Umbilical cord (tissue), 2 donors: ENCODE measurements around the gene ARG2. TPM values are rescaled to one million over a fixed set of nuclear protein-coding genes. Genes with fewer than 3 reads are reported as not detected.
A peak's percentile ranks its signal among the peaks of the same experiment; 100 is the strongest.

ENCODE experiments used
- DNase-seq: peaks from one replicate; pipeline ENCODE4 v3.0.0-alpha.2; 2015; ENCODE audit warnings: low spot score
- total RNA-seq: library from RNA; depleted of rRNA; stranded (reverse); fragments of >200 nt; gene quantifications from one replicate; pipeline ENCODE4 v1.2.3, GENCODE V29; 2014; ENCODE audit warnings: low replicate concordance; ENCODE audit not compliant: insufficient read depth

ARG2 gene
- total RNA-seq, 1 donor from 2014 or later, result 5.5 TPM

DNA sequence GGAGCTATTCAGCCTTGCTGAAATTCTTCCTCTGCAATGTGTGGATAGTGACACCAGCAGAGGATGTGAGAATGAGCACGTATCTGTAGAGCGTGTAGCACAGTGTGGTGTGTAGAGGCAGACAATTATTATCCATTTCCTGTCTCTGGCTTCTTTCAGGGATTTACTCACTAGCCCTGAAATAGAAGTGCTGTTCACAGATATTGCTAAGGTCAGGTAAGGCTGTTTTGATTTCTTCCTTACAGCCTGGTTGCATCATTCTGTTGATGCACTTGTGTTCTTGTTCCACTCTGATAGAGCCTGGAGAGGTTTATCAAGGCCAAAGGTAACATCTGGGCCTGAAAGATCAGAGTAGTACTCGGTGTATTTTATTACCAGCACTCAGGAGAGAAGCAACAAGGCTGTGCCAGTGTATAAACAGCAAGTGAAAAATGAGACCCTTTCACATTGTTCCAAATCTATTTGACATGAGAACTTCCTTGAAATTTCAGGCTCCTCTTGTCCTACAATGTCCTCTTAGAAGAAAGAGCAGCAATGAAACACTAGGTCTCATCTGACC, 16.7 kb downstream of the ARG2 start:
- peak; percentile 3 for DNase-seq

DNA sequence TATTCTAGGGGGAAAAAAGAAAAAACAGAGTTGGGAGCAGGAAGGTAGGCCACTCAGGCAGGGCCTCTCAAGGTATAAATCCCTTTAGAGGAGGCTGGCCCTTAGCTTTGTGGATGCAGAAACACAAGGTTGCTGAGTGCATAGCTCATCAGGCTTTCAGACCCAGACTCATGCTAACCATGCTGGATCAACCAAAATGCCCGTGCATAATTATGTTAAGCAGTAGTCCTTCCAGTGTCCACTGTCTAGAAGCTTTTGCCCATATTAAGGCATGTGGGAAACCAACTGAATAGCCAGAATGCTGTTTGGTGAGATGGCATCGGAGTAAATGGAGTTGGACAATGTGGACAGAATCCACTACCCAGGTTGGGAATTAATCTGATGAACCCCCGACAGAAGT, 18.9 kb downstream of the ARG2 start:
- DNase-seq, result no peak

DNA sequence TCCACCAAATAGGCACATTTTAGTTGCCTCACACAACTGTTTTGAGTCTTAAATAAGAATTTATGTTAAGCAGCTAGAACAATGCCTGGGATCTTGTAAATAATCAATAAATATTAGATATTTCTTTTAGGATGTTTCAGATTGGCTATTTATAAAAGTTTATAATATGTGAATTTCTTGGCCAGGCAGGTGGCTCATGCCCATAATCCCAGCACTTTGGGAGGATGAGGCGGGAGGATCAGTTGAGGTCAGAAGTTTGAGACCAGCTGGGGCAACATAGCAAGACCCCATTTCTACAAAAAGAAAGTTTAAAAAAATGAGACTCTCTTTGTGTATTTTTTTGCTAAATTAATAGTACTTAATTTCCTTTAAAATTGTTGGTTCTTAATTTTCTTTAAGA, 21.8 kb downstream of the ARG2 start:
- no peak for DNase-seq

DNA sequence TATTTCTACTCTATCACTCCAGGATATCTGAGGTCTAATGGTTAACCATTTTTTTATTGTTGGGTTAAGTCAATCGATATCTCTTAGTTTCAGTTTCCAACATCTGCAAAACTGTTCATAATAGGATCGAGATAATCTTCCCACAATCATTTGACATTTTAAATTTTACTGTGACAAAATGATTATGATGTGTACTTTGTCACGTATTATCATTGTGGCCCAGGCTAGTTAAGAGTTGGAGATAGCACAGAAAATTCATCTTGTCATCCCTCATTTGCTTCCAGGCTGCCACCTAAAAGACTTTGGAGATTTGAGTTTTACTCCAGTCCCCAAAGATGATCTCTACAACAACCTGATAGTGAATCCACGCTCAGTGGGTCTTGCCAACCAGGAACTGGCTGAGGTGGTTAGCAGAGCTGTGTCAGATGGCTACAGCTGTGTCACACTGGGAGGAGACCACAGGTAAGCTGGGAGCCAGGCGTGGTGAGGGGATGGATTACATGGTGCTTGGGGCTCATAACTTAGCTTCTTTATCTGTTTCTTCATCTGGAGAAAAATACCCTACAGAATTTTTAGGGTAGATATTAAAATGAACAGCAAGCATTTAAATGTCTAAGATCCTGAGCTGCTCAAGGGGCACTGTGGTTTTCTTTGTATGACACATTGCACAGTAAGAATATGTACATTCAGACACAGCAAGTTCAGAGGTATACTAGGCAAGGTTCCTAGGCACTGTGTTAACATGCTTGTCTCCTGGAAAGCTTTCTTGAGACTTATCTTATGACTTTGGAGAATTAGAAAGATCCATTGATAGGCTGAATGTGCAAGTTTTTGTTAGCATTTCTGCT, 22.4 kb downstream of the ARG2 start:
- DNase-seq, result no peak

DNA sequence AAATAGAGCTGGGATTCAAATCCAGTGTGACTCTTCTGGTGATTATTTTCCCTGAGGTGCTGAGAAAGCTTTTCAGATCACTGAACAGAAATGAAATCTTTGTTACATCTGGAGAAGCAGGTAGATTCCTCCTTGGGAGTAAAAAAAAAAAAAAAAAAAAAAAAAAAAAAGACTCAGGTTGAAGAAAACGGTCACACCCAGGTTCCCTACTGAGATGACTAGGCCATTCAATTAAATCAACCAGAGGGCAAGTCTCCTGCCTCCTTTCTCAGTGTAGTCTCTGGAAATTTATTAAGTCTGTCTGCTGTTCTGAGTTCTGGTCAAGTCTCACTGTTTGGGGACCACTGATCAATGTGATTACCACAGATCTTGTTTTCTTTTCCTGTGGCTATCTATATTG, 24.0 kb downstream of the ARG2 start:
- DNase-seq, result no peak

DNA sequence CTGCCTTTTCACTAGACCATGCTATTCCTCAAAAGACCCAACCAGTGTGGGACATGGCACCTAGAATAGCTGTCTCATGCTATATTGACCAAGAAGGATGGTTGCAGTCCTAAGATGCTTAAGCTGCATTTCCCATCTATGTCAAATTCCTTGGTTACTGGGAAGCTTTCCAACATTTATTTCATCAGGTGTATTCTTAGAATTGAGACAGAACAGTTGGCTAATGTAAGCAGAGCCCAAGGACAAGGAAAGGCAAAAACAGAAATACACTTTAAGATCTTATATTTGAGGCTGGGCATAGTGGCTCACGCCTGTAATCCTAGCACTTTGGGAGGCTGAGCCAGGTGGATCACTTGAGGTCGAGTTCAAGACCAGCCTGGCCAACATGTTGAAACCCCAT, 24.7 kb downstream of the ARG2 start:
- peak; percentile 5 for DNase-seq

DNA sequence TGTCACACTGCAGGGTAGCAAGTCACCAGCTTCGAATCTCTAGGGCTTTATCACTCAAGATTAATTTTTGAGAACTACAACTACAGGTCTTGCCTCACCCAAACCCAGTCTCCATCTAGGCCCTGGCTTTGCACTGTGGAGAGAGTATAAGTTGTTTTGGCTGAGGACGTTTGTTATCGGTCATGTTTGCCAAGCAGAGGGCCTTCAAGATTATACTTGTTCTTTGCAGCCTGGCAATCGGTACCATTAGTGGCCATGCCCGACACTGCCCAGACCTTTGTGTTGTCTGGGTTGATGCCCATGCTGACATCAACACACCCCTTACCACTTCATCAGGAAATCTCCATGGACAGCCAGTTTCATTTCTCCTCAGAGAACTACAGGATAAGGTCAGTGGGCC, 25.7 kb downstream of the ARG2 start:
- no peak for DNase-seq

DNA sequence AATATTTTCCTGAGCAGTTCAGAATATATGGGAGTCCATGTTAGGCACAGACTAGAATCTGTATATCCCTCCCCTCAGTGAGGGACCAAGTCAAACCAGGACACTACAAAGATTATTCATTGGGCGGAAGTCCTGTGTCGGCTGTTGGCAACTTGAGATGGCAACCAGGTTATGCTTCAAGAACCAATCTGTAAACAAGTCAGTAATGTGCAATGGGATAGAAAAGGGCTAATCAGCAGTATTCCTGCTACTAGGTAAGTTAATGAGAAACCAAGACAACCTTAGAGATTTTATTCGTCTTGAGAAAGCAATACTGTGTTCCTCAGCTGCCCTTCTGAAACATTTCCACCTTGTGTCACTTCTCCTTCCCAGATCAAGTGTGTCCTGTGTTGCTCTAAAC, 26.4 kb downstream of the ARG2 start:
- DNase-seq, result no peak

DNA sequence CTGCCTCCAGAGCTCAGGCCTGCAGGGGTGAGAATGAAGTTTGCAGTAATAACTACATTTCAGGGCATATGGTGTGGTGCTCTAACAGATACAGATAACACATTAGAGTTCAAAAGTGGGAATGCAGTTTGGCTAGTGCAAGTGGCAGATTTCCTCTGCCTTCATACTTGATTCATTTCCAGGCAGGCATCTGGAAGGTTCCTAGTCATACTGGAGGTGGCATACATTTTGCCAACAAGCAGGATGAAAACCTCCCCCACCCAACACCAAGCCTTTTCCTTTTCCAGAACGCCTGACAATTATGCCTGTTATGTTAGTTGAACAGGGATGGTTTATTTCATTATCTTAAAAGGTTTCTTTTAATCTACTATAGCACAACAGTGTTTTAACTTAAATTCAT, 30.4 kb downstream of the ARG2 start:
- no peak for DNase-seq

DNA sequence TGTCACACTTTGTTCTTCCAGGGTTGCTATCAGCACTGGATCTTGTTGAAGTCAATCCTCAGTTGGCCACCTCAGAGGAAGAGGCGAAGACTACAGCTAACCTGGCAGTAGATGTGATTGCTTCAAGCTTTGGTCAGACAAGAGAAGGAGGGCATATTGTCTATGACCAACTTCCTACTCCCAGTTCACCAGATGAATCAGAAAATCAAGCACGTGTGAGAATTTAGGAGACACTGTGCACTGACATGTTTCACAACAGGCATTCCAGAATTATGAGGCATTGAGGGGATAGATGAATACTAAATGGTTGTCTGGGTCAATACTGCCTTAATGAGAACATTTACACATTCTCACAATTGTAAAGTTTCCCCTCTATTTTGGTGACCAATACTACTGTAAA, 31.0 kb downstream of the ARG2 start:
- DNase-seq, result no peak

DNA sequence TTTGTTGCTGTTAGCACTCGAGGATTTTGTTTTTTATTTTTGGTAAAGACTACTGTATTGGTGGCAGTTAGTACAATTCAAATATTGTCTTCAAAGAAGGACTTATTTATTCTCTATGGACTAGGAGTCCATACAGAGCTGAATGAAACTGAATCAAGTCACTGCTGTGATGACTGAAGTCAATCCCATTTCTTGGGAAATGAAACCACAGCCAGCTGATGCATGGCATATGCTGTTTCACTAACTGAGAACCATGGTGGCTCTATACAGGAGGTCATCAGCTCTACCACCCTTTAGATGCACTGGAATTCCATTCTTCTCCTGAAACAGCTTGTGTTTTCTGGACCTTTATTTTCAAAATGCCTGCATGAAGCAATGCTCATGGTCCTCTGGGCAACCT, 32.5 kb downstream of the ARG2 start:
- no peak for DNase-seq

DNA sequence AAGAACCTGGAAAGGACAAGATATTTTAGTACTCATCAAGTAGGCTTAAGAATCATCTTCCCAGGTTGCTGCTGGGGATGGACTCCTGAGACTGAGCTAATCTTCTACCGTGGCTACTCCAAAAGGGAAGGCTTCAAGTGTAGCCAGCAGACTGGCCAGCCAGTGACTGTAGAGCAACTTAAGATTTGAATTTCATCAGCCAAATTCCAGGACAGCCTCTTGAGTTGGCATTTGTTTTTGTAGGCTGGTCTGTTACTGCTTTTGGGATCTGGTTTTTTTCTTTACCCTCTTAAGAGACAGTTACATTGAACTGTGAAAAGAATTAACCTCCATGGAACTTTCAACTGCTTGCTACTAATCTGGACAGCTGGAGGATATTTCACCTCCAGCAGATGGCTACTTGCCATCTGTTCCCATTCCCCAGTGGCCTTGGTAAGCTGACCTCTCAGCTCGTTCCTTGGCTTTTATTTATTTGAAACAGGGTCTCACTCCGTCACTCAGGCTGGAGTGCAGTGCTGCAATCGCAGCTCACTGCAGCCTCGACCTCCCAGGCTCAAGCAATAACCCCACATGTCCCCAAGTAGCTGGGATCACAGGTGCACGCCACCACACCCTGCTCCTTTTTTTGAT, 34.0 kb downstream of the ARG2 start:
- DNase-seq, result no peak

DNA sequence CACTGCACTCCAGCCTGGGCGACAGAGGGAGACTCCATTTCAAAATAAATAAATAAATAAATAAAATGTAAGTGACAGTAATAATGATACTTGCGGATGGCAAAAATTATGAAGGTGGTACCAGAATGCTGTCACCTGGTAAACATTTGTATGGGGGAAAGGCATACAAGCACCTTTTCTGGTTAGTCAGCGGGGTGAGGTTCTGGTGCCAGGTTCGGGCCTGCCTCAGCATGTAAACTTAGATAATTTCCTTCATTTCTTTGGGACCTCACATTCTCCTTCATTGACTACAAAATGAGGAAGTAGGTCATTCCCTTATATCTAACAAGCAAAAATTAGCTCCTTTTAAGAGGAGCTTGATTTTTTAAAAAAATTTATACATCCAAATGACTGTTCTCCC, 43.9 kb downstream of the ARG2 start:
- no peak for DNase-seq

DNA sequence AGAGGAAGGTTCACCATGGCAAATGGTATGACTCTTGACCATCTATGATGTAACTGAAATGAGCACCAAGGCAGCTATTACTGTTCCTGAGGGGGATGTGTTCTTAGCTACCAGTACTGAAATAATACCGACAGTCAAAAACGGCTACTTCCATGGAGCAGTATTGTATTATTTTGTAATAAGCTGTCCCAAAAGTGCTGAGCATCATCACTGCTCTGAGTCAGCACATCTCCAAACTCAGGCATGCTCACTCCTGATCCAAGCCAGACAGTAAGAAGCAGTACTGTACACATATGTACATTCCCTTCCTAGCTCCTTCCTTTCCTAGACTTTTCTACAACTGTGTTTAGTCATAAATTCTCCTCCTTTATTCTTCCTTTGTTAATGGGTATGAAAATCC, 46.1 kb downstream of the ARG2 start:
- peak; percentile 64 for DNase-seq

DNA sequence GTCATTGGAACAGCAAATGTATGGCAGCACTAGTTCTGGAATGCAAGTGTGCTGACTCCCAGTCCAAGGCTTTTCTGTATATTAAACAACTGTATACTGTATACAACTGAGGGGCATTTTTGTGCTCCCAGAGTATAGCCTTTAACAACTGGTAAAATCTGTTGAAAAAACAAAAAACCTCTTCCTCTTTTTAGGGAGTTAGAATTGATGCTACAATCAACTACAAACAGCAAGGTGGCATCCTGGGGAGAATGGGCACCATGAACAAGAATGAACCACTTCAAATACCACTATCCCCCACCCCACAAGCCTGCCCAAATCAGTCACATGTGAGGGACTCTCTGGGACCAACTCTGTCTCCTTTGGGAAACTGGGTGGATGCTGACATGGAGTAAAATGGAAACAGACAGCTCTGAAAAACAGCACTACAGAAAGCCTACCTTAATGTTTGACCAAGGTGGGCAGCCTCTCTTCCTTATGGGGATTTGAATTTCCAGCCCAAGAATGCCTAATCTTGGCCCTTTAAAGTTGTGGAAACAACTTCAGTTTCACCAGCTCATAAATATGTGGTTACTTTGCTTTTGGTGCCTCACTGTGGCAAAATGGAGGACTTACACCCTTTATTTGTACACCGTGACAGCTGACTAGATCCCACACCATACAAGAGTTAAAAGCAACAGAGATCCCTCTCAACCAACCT, 47.2 kb downstream of the ARG2 start:
- peak; percentile 58 for DNase-seq

DNA sequence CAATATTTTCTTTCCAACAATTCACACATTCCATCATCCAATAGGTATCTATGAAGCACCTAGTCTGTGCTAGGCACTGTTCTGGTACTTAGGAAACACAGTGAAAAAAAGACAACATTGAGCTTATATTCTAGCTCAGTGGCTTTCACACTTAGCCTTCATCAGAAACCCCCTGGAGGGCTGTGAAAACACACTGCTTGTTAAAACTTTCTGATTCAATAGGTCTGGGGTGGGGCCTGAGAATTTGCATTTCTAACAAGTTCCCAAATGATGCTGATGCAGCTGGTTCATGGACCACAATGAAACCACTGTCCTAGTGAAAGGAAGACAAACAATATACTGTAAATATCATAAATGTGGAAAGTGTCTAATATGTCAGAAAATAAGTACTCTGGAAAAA, 48.8 kb downstream of the ARG2 start:
- no peak for DNase-seq

DNA sequence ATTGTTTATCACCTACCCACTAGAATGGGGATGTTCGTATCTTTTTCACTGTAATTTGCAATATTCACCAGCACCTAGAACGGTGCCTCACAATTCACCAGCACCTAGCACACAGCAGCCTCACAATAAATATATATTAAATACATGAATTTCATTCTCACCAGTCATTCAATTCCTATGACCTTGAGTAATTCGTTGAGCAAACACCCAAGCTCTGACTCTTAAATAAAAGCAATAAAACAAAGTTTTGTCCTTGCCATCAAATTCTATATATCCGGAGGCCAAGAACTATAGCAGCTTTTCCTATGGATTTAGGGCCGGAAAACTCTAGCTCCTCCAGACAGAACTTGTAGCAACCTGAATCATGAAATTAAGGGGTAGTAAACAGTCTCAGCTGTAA, 53.7 kb downstream of the ARG2 start:
- no peak for DNase-seq

DNA sequence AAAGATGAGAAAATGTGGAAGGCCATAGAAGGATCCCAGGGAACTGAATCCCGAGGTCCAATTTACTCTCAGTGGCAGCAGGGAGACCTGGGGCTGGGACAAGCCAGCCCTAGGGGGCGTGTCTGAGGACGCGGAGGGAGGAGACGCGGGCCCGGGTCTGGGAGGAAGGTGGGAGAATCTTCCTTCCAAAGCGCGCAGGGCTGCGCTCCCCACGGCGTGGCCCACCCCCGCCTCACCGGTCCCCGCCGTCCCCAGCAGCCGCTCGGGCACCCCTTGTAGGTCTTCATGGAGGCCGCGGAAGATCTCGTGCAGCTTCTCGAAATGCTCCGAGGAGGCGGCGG, 54.4 kb downstream of the ARG2 start:
- peak; percentile 81 for DNase-seq

DNA sequence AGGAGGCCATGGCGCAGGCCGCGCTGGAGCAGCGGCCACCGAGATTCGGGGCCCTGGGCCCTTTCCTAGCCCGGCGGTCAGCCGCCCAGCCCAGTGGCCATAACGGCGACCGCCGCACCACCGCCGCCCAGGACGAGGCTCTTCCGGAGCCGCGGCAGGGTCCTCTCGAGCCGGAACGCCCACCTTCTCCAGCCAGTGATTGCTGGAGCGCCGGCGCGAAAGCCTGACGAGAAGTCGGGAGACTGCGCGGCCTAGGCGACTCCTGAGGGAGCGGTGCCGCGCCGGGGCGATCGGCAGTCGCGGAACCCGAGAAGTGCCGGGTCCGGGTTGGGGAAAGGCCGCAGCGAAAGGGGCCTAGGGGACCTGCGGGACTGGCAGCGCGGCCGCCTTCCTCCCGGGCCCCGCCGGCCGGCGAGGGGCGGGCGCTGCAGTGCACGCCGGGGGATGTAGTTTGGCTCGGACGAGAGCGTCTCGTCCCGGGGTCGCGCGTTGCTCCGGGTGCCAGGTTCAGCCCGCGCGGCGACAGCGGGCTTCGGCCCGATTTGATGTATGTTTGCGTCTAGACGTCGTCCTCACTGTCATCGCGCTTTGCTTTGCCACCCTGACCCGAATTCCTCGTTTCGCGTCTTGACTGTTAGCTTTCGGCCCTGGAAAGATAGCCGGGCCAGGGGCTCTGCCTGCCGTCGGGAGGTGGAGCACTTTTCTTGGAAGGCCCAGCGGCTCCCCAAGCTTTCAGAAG, 54.9 kb downstream of the ARG2 start, which contains the start of gene VTI1B:
VTI1B (minus strand) TSS at position 153 of the 739 bp plus-strand sequence; CDS start at position 10, 143 bp downstream.
- peak; percentile 90 for DNase-seq

DNA sequence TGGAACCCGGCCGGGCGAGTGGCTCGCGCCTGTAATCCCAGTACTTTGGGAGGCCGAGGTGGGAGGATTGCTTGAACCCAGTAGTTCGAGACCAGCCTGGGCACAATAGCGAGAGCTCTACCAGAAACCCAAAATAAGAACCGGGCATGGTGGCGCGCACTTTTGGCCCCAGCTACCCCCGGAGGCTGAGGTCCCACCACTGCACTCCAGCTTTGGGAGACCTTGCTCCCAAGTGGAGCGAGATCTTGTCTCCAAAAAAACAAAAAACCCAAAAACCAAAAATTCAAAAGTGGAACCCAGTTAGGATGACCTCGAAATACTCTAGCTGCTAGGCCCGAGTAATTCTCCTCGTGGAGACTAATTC, 55.5 kb downstream of the ARG2 start:
- no peak for DNase-seq

DNA sequence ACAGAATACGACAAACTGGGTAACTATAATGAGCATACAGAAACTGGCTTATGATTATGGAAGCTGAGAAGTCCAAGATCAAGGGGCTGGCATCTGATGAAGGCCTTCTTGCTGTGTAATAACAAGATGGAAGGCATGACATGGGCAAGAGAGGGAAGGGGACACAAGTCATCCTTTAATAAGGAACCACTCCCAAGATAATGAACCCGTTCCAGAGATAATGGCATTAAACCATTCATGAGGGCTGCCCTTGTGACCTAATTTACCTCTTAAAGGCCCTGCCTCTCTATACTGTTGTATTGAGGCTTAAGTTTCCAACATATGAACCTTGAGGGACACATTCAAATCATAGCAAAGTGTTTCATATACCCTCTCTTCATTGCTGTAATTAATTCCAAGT, 59.3 kb downstream of the ARG2 start:
- DNase-seq, result no peak

DNA sequence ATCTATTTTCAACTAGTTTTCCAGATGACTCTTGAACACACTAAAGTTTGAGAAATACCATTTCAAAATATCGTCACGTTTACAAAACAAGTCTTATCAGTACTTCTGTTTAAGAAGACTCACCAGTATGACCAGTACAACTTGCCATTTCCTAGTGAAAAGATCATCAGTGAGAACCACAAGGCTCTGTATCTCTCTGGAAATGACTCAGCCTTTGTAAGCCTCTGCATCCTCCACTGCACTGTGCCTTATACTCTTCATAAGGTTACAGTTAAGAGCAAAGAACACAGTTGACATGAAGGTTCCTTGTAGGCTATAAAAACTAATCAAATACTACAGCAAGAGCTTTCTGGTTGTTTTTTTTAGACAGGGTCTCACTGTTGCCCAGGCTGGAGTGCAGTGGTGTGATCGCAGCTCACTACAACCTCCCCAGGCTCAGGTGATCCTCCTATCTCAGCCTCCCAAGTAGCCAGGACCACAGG, 60.4 kb downstream of the ARG2 start:
- no peak for DNase-seq
